GM18909 (cell line): Measurements from ENCODE around the gene GSG1.
A peak's percentile ranks its signal among the peaks of the same experiment; 100 is the strongest.

Experiments used
- ATAC-seq: cut with Tn5 transposase; IDR thresholded peaks from one replicate; pipeline ENCODE4 v1.9.1; 2021; ENCODE audit warnings: mild to moderate bottlenecking; ENCODE audit not compliant: unreplicated experiment, poor library complexity

Gene GSG1

GRCh38 chr12:13121568-13121967 lies 18.1 kb upstream of the GSG1 start:
- no peak for ATAC-seq

DNA sequence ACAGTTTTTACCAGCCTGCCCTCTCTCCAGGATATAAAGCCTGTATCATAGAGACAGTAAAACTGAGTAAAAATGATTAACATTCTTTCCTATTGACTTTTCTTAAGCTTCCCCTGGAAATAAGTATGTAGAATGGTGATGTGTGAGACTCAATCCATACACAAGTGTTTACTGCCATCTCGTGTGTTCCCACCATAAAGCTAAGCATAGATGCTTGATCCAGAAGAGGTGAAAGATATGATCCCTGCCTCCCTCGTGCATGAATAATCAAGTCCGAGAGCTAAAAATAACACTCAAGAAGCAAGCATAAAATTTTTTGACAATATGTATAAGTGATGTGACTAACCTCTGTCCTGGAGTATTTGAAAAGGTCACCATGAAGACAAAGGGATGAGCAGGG lies 16.9 kb upstream of the GSG1 start:
- ATAC-seq, result no peak

DNA sequence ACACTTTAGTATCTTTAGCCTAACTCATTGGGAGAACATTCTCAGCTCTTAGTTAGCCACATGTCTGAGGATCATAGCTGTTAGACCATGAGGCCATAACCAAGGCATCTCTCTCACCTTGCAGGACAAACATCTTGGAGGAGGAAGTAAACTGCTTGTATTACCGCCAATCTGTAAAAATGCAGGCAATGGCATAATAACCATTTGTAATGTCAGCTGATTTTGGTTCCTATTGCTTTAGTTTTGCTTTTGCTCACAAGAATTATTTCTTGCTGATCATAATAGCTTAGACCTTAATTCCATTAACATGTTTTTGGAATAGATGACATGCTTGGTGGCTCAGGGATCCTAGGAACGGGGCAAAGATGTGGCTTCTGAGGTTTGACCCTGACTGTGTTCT lies 16.4 kb upstream of the GSG1 start:
- ATAC-seq, result no peak

GRCh38 chr12:13117029-13117428 lies 13.6 kb upstream of the GSG1 start:
- no peak for ATAC-seq

DNA sequence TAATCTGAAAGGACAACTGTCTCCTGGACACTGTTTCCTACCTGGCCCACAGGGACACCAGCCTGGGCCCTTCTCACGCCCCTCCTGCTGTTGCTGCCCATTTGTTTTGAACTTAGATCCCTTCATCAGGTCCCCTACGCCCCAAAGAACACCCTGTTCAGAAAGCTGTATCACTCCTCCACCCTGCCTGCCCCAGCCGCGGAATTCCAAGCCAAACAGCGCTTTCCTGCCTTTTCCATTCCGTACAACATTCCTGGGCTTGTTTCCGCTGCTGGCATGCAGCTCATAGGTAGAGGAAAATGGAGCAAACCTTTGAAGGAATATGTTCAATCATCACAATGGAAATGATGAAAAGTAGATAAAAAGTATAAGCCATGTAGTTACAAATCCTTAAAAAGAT lies 12.8 kb upstream of the GSG1 start:
- ATAC-seq, result no peak

DNA sequence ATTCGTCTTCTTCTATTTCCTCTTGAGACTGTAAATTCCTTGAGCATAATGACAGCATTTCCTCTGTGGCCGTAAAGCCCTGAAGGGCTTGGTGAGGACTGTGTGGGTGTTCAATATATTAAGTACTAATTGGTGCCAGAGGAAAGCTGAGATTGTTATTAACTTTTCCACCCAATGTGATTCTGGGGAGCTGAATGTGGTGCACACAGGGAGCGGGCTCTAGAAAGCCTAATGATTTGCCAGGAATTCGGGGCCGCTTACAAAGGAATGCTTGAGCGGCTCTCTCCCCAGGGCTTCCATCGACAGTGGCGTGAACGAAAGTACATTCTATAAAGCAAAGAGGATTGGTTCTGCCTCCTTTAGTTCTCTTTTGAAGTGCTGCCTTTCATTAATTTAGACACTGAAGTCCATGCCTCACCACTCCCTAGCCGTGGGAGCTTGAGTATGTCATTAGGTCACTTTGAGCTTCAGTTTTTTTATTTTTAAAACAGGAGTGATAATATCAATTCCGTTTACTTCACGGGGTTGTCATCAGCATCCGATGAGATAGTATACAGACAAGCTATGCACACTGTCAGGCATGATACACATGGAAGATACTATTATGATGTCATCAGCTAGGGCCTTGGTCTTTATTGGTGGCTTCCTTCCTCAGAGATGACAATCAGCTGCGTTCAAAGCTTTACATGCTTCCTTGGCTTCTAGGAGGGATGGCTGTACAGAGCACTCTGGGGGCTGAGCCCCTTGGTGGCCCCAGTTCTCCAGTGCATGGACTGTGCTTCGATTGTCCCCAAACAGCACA lies 11.0 kb upstream of the GSG1 start:
- no peak for ATAC-seq

- ATAC-seq, result no peak
Observed at GRCh38 chr12:13112968-13113367, 9.5 kb upstream of the GSG1 start.

GRCh38 chr12:13106666-13107065 lies 3.2 kb upstream of the GSG1 start:
- ATAC-seq, result no peak

GRCh38 chr12:13105781-13106180 lies 2.3 kb upstream of the GSG1 start:
- no peak for ATAC-seq

DNA sequence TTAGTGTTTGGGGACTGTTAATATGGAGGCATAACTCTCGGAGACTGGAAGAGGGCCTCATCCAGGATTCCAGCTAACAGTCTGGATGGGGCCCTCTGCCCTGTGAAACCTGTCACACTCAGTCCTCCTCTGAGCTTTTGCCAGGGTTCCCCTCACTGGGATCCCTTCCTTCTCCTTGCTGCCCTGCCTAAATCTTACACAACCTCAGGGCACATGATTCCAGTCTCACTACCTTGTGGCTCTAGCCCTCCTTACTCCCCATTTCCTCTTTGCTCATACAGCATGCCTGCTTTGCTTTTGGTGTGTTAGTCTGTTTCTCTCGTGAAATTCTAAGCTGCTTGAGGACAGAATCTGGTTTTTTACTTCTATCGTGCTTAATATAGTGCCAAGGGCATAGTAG lies 942 bp upstream of the GSG1 start:
- no peak for ATAC-seq

- ATAC-seq, result no peak
Observed at GRCh38 chr12:13102461-13103195, 839 bp downstream of the GSG1 start.

DNA sequence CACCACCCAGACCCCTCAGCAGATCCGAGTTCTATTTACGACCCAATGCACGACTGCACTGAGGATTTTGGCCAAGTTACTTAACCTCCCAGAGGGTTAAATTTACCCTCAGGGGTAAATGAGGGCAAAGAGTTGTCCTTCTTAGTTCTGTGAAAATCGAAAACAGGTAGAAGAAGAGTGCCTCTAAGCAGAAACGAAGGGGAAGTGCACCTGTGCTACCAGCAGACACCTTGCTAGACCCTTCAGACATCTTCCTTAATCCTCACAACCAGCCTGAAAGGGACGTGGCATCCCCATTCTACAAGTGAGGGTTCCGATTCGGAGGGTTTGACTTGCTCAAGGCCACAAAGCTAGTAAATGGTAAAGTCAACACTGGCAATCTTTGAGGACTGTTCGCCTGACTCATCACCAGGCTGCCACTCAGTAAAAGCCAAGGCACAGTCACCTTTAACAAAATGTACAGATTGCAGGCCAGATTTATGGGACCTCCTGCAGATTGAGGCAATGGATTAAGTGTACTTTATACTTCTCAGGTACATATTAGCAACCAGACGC lies 1.6 kb downstream of the GSG1 start:
- ATAC-seq, result no peak

- peak; percentile 88 for ATAC-seq
Observed at GRCh38 chr12:13100882-13101769, 2.3 kb downstream of the GSG1 start.

DNA sequence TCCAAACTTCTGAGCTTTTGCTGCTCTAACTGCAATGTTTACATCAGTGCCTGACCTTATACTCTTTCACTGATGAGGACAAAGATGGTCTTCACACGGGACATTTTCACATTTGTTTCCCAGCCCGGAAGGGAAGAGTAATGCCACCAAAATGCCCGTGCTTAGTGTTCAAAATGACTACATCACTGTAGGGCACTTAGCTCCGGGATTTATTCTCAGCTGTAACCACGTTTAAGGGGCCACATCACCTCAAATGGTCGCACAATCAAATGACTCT lies 2.9 kb downstream of the GSG1 start:
- ATAC-seq, result no peak

DNA sequence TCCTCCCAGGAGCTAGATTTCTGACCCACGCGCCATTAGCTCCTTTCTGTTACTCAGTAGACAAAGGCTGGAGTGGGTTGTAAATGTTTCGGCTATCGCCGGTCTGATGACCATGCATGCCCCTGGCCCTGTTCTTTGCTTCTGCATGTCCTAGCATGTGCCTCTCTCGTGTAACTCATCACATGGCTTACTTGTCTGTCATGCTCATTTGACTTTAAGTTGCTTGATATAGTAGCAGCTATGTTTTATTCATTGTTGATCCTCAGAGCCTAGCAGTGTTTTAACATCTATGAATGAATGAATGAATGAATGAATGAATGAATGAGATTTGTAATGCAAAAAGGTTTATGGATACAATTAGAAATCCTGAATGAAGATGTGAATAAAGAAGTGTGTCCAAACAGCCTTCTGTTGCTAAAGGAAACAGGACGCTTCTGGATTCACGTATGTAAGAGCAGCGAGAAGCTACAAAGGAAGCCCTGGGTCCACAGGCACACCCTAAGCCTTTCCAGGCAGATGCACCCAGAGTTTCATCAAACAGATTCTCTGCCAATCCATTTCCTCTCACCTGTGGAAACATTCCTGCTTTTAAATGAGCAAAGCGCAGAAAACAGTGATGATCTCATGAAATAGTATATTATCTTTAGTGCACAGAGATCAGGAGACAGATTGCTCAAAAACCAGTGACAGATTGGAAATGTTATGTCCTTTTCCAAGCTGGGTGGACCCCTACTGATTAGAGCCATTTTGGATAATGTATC lies 3.4 kb downstream of the GSG1 start:
- ATAC-seq, result no peak

DNA sequence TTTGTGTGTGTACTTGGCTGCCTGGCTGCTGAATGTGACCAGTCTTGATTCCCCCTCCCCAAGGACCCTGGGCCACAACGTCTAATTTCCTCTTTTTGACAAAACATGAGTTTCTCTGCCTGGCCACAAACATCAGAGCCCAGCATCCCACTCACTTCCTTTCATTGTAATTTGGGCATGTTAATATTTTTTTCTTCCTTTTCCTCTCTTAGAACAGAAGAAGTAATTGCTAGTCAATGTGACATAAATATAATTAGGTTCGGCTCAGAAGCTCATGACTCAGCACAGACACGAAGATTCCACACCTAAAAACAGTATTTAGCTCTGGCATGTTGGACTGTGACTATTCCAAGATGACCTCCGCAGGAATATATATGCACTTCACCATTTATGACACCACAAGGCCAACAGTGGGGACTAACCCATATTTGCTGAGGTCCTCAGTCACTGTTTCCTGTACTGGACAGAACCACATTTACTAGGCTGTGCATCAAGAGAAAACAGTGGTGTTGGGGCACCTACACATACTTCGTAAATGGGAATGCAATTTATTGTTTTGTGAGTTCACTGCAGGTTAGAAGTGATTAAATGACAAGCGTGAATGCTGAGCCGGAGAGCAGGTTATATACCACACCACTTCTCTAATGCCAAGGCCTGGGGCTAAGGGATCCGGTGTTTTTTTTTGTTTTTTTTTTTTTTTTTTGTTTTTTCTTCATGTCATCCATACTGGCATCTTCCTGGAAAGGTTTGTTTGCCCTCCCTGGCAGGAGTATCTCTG lies 4.2 kb downstream of the GSG1 start:
- no peak for ATAC-seq

DNA sequence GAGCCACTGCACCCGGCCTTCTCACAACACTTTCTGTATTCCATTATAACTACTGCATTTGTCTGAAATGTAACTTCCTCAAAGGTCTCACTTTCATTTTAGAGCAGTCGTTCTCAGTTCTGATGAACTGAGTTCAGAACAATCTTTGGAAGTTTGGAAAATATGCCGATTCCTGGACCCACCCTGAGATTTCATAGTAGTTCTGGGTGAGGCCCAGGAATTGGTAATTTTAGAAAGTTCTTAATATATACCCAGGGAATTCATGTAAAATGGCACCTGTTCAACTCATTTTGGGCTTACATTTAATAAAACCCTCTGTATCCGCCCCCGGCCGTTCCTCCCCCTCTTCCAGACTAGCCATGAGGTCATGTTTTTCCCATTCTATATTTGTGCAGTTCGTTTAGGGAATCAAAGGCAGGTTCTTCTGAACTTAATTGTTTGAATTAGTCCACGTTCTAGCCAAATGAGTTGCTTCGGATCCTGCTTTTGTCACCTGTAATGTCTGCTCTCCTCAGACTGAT lies 5.9 kb downstream of the GSG1 start:
- ATAC-seq, result no peak

DNA sequence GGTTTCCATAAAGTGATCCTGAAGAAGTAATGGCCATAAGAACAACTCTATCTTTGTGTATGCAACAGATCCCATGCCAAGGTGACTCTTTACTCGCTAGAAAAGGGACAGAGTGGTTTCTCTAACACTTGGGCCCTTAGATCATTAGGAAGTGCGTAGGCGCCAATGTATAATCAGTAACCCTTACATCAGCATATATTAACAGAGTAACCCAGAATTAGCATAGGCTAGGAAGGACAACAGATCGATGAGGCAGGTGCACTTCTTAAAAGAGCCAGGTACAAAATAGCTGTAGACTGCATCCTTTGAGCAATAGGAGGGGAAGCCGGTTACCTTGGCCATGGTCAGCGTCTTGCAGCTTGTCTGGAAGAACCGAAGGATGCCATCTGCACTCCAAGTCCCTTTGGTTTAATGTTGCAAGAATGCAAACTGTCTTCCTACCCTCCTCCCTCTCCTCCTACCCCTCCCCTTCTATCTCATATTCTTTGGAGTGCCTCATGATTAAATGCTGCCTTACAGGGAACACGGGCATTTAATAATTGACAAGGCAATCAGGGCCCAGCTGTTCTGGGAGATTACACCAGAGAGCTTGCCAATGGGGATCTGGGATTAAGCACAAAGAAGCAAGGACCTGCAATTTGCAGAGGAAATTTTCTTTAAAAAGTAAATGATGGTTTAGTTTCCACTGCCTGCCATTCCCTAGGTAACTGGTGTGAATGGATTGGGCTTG lies 8.0 kb downstream of the GSG1 start:
- no peak for ATAC-seq

DNA sequence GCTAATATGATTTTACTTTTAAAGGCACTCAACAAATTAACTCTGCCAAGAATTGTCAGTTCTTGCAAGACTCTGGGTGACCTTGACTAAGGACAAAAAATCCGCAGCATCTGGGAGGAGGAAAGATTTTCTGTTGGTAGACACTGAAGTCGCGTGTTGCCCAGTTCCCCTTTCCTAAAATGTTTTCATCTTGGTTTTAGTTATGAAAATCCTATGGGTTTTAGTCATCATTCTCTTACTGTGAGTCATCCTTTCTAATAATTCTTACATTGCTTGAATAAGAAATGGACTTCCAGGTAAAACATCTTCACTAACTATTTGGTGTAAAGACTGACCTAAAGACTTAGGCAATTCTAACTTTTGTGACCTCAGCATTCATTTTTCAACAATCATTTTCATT lies 9.1 kb downstream of the GSG1 start:
- peak; percentile 43 for ATAC-seq
